ENCODE measurements around the gene BCKDHA.
A peak's percentile ranks its signal among the peaks of the same experiment; 100 is the strongest.
"Not testable (repeated sequence)": the region's sequence is repeated elsewhere in the genome, so short reads cannot be mapped to it uniquely, and the experiment has no call there.

BCKDHA gene

DNA sequence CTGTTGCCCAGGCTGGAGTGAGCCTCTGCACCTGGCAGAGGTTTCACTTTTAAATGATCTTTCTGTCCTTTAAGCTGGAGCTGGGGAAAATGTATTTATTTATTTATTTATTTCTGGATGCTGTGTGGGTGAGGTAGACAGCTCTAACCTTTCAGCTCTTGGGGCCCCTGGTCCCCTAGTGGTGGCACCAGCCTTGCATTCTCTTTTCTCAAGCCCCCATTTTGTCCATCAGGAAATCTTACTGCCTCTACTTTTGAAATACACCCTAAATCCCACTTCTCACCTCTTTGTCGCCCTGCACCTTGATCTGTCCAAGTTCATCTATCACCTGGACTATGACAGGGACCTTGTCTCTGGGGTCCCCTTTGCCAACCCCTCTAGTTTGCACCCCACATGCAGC lies 31.5 kb upstream of the BCKDHA start:
- no peak for DNase-seq (ENCODE audit: low read depth in 2 of 2)

DNA sequence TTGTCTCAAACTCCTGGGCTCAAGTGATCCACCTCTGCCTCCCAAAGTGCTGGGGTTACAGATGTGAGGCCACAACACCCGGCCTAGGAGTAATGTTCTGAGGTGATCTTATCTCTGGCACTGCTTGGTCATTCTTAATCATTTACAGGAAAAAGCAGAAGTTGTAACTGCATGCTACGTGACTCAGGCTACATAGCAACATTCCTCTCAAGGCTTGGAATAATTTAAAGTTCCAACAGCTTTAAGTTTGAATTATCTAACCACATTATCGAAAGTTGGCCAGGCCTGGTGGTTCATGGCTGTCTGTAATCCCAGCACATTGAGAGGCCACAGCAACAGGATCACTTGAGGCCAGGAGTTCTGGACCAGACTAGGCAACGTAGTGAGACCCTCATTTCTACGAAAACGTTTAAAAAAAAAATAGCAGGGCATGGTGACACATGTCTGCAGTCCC lies 29.7 kb upstream of the BCKDHA start:
- peak; percentile 84 to 85 for DNase-seq (ENCODE audit: low read depth in 2 of 2)

DNA sequence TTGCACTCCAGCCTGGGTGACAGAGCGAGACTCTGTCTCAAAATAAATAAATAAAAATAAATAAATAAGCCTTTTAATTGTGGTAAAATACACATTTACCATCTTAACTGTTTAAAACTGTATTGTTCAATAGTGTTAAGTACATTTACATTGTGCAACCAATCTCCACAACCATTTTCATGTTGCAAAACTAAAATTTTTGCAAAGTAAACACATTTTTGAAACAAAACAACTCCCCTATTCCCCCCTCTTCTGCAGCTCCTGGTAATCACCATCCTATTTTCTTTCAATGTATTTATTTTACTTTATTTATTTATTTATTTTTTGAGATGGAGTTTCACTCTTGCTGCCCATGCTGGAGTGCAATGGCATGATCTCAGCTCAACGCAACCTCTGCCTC lies 27.8 kb upstream of the BCKDHA start:
- DNase-seq (ENCODE audit: low read depth in 2 of 2), result no peak

DNA sequence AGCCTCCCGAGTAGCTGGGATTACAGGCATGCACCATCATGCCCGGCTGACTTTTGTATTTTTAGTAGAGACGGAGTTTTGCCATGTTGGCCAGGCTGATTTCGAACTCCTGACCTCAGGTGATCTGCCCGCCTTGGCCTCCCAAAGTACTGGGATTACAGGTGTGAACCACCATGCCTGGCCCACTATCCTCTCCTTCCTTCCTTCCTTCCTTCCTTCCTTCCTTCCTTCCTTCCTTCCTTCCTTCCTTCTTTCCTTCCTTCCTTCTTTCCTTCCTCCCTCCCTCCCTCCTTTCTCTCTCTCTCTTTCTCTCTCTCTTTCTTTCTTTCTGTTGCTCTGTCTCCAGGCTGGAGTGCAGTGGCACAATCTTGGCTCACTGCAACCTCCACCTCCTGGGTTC lies 26.5 kb upstream of the BCKDHA start:
- DNase-seq (ENCODE audit: low read depth in 2 of 2), result not testable (repeated sequence)

DNA sequence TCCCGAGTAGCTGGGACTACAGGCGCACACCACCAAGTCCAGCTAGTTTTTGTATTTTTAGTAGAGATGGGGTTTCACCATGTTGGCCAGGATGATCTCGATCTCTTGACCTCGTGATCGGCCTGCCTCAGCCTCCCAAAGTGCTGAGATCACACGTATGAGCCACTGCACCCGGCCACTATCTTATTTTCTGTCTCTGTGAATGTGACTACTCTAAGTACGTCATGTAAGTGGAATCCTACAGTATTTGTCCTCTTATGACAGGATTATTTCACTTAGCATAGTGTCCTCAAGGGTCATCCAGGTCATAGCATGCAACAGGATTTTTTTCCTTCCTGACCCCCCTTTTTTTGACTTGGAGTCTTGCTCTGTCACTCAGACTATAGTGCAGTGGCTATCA lies 26.1 kb upstream of the BCKDHA start:
- no peak for DNase-seq (ENCODE audit: low read depth in 2 of 2)

DNA sequence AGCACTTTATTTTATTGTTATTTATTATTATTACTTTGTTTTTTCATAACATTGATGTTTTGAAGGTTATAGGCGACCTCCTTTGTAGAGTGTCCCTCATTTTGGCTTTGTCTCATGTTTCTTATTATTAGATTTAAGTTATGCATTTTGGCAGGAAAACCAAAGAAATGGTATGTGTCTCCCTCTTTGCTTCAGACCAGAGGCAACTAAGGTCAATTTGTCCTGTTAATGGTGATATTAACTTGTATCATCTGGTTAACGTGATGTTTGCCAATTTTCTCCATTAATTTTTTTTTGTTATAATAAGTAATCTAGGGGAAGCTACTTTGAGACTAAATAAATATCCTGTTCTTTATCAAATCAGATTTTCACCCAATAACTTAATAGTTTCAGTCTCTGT lies 25.1 kb upstream of the BCKDHA start:
- DNase-seq (ENCODE audit: low read depth in 2 of 2), result no peak

DNA sequence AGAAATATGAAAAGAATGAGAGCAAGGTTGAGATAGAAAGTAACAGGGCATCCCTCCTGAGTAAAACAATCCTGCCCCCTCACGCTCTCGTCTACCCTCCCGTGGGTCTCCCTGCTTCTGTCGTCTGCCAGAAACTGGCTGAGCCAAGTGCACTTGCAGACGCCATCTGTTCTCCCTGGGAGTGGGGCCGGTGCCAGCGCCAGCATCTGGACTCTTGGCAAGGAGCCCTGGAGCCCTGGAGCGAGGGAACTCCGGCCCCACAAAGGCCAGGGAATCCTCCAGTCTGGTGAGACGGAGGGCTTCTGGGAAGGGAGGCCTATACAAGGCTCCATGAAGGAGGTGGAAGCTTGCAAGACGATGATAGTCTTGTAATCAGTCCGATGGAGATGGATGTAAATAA lies 23.6 kb upstream of the BCKDHA start:
- DNase-seq (ENCODE audit: low read depth in 2 of 2), result peak; percentile 81 to 85

DNA sequence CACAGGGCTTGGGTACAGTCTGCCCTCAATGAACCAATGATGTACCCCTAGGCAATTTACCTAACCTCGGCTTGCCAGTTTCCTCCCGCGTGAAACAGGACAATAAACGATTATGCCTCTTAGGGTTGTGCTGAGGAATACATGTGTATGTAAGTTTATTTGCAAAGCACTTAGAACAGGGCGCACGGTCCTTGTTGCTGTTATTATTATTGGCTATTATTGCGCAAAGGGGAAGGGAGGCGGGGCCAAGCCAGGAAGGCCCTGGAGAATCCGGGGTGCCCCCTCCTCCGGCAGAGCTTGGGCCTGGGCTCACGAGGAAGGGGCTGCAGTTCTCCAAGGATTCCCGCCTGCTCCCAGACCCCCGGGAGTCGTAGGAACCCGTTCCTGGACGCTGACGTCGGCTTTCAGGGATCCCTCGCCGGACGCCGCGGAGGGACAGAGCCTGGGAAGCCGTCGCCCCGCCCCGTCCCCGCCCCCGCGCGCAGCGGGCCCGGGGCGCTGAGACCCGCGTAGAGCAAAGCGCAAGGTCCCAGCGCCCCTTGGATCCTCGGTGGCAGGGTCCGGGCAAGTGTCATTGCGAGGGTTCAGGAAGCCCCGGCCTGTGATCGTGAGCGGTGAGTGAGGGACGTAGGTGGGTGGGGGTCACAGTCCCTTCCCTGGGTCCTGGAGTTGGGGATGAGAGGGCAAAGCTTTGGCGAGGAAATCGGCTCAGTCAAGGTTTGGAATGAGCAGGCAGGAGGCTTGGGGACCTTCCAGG lies 21.2 kb upstream of the BCKDHA start, which contains the start of gene TMEM91:
TMEM91 (plus strand) TSS at position 293 of the 757 bp plus-strand sequence. CDS start 1,777 bp downstream, outside the sequence.
- DNase-seq (ENCODE audit: low read depth in 2 of 2), result no peak

DNA sequence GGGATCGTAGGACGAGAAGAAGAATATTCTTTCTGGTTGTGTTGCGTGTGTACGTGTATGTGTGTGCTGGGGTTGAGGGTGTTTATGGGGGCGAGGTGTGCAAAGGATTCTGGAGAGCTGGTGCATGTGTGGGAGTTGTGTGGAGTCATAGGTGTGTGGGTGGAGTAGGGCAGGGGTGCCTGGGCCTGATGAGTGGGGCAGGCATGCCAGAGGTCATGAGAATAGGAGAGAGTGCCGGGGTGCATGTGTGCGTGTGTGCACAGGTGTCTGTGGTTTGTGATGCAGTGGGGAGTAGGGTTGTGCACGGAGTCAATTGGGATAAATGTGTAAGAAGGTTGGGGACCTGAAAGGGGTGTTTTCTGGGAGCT lies 20.6 kb upstream of the BCKDHA start:
- no peak for DNase-seq (ENCODE audit: low read depth in 2 of 2)

DNA sequence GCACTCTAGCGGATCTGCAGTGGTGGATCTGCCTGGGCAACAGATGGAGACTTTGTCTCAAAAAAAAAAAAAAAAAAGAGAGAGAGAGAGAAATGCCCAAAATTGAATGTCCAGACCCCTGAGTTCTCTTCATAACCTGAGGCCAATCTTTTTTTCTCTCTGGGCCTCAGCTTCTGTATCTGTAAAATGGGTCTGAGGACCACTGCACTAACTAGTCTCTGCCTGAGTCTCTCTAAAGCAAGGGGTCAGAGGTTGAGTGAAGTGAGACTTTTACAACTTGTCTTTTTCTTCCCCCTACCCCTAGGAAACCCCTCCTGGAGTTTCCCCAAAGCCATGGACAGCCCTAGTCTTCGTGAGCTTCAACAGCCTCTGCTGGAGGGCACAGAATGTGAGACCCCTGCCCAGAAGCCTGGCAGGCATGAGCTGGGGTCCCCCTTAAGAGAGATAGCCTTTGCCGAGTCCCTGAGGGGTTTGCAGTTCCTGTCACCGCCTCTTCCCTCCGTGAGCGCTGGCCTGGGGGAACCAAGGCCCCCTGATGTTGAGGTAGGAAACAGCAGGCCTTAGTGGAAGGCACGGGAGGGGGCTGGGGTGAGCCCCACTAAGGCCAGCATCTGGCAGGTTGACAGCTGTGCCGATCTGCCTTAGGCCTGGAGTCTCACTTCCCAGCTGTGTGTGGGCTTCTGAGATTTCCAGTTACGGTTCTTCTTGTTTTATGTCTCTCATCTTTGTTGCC lies 19.5 kb upstream of the BCKDHA start:
- no peak for DNase-seq (ENCODE audit: low read depth in 2 of 2)

DNA sequence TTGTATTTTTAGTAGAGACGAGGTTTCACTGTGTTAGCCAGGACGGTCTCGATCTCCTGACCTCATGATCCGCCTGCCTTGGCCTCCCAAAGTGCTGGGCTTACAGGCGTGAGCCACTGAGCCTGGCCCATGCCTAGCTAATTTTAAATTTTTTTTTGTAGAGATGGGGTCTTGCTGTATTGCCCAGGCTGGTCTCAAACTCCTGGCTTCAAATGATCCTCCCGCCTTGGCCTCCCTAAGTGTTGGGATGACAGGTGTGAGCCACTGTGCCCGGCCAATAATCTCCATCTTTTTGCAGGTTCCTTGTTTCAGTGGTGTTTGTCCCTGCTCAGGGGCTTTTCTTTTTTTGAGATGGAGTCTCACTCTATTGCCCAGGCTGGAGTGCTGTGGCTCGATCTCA lies 16.1 kb upstream of the BCKDHA start:
- not testable (repeated sequence) for DNase-seq (ENCODE audit: low read depth in 2 of 2)

DNA sequence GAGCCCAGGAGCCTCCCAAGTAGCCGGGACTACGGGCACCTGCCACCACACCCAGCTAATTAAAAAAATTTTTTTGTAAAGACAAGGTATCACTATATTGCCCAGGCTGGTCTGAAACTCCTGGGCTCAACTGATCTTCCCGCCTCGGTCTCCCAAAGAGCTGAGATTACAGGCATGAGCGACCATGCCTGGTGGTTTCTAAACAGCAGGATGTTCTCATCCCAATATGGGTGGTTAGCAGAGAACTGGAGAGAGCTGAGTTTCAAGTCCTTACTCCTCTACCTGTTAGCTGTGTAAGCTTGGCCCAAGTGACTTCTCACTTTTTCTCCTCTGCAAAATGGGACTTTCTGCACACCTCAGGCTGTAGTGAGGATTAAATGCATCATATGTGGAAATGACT lies 13.3 kb upstream of the BCKDHA start:
- DNase-seq (ENCODE audit: low read depth in 2 of 2), result no peak

DNA sequence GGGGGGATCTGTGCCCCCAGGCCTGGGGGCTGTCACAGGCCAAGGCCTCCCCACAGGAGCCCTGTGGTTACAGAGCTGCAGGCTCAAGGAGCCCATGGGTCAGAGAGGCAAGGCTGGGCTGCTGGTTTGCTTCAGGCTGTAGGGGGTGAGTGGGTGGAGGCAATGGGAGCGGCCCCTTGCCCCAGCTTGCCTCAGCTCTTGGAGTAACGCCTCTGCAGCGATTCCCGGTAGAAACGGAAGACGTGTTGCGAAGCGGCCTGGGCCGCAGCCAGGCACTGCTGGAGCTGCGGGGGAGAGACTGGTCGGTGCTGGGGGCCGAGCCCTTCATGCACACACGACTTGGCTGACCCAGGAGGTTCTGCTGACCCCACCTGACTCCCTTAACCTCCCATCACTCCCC lies 11.2 kb upstream of the BCKDHA start:
- no peak for DNase-seq (ENCODE audit: low read depth in 2 of 2)

DNA sequence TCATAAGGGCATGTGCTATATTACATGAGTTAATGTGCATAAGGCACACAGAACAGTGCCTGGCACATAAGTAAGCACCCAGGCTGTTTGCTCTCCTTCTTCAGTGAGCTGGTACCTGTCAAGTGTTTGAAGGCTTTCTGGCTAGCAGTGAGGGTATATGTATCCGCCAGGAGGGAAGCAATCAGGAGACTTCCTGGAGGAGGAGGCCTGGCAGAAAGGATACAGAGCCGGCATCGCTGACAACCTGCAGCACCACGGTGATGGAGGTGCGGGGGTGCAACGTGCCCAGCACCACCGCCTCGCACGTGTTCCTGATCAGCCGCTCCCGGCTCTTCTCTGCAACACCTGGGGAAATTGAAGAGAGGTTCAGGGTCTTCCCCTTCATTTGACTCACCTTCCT lies 6.0 kb upstream of the BCKDHA start:
- no peak for DNase-seq (ENCODE audit: low read depth in 2 of 2)

DNA sequence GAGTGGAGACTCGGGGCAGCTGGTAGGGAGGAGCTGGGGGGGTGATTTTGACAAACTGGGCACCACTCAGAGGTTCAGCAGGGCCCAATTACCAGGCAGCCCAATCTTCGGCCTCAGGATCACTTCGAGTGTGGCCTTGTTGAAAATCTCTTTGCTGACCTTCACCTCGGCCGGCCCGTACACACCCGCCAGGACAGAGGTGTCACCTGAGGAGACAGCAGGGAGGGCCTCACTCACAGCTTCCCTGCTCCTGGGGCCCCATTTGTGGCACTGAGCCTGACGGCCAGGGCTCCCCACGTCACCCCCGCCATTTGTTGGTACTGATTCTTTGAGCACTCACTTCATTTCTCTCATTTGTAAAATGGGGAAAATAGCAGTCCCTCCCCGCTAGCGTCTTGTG lies 4.8 kb upstream of the BCKDHA start:
- no peak for DNase-seq (ENCODE audit: low read depth in 2 of 2)

DNA sequence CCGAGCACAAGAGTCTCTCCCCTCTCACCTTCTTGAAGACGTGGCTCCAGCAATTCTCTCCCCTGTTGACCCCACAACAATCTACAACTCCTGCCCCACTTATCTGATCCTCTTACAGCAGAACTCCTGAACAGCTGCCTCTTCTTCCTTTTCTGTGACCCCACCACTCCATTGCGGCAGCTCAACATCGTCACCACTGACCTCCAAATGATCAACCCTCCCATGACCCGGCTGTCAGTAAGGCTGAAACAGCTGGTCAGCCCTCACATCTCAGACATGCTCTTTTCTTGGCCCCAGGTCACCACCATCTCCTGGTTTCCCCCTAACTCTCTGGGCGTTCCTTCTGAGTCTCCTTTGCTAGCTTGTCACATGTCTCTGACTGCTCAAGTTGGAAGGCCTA lies 2.3 kb upstream of the BCKDHA start:
- DNase-seq (ENCODE audit: low read depth in 2 of 2), result no peak

DNA sequence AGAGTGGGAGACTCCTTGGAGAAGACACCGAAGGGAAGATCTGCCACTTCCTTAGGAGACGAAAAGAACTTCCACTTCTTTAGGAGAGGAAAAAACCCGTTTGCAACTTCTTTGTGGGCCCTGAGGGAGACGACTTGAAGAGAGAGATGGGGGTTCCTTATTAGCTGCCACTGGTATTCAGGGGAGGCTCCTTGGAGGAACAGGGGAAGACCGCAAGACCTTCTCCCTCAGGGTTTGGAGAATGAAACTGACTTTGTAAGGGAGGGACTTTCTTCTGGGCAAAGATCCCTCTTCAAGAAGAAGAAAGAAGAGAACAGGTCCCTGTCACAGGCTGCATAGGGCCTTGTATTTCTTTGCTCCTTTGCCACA lies 416 bp downstream of the BCKDHA start:
- no peak for DNase-seq (ENCODE audit: low read depth in 2 of 2)

DNA sequence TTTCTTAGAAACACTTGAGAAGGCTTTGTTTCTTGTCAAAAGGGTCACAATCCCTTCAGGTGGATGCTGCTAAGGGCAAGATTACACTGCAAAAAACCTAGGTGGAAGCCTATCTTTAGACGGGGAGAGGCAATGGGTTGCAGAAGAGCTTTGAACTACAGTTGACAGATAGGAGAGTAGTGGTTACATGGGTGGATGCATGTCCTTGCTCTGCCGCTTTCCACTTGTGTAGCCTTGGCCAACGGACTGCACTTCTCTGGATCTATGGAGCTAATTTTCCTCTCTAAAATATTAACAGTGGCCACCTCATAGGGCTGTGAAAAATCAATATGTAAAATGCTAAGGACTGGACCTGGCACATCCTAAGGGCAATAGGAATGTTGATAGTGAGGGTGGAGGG lies 980 bp downstream of the BCKDHA start:
- no peak for DNase-seq (ENCODE audit: low read depth in 2 of 2)

DNA sequence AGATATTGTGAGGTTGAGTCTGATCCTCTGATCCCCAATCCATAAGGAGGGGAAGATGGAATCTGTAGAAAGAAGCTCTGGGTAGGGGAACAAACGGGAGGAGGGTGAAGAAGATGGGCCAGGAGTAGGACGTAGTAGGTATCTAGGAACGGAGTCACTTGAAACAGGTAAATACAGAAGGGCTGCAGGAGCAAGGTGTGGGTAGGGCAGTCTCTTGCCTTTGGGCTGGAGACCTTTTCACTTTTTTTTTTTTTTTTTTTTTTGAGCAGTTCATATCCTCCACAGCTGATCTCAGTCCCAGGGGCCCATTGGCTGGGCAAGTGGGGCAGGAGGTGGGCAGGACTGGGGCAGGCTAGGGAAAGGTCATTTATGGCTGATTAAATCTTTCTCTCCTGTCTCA lies 1.5 kb downstream of the BCKDHA start:
- DNase-seq (ENCODE audit: low read depth in 2 of 2), result no peak

DNA sequence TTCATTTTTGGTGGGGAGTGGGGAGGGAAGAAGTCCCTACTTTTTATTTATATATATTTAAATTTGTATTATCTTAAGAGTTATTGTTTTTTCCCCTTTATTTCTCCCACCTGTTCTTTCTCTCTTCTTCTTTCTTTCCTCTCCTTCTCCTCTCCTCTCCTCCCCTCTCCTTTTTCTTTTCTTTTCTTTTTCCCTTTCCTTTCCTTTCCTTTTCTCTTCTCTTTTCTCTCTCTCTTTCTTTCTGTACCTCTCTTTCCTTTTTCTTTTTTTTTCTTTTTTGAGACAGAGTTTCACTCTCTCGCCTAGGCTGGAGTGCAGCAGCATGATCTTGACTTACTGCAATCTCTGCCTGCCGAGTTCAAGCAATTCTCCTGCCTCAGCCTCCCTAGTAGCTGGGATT lies 1.9 kb downstream of the BCKDHA start:
- no peak for DNase-seq (ENCODE audit: low read depth in 2 of 2)

DNA sequence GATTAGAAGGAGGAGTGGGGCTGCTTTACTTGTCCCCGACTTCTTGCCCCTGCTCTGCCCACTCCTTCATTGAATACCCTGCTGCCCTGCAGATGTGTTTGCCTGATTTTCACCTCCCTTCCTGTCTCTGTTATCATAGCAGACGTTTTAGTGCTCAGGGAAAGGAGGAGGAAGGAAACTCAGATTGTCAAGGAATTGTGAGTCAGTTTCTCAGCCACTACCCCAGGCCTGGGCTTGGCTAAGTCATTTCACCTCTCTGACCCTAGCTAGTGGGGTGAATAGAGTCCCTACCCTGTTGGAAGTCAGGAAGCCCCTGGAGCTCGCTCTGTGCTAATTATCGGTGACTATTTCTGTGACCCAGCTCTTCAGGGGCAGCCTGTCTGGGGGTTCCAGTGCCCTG lies 3.9 kb downstream of the BCKDHA start:
- DNase-seq (ENCODE audit: low read depth in 2 of 2), result no peak

DNA sequence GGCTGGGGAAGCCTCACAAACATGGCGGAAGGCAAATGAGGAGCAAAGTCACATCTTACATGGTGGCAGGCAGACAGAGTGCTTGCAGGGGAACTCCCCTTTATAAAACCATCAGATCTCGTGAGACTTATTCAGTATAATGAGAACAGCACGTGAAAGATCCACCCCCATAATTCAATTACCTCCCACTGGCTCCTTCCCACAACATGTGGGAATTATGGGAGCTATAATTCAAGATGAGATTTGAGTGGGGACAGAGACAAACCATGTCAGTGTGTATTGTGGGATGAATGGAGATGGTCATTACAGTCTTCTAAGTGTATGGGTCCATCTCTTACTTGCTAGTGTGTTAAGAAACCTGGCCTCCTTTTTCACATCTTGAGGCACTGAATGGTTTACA lies 4.4 kb downstream of the BCKDHA start:
- no peak for DNase-seq (ENCODE audit: low read depth in 2 of 2)

DNA sequence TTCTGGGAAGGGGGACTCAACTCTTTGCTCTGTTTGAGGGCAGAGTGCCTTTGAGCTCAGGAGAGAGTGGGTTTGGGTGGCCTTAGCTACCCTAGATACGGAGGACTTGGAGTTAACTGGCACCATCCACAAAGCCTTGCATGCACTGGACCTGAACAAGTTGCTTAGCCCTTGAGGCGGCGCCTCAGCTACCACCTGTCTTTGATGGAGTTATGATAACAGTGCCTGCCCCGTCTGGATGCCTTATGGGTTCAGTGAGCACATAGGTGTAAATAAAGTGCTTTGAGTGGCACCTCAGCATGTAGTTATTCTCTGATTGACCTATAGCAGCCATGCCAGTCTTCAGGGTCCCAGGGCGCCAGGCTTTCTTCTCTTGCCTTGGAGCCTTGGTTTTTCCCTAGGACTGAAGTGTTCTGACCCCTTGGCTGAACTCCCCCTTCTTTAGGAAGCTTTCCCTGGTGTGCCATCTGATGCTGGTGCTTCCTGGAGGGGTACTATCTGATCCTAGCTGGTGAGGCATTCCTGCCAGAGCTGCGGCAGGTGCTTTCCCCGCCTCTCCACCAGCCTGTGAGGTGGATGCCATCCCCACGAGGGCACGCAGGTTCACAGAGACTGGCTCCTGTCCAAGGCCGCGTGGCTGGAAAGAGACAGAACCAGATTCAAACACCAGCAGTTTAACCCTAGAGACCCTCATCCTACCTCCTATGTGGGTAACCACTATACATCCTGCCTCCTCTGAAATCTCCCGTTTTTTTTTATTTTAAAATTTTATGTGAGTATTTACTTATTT lies 5.8 kb downstream of the BCKDHA start:
- no peak for DNase-seq (ENCODE audit: low read depth in 2 of 2)

Data from fibroblast of skin of left quadriceps (primary cell).